OCI-LY1 (cell line): ENCODE data around the gene GNAQ.

Experiments
- H2AFZ ChIP-seq: fragments of 200-600 bp; sonication (generic), shearing (Covaris generic); 2 replicates; pipeline ENCODE4 v1.6.0; 2014; ENCODE audit warnings: antibody characterized with exemption, mild to moderate bottlenecking, low read length
- H3F3A ChIP-seq: fragments of 200-600 bp; sonication (generic), shearing (Covaris generic); 2 replicates; pipeline ENCODE4 v1.6.0; 2014; ENCODE audit warnings: mild to moderate bottlenecking, antibody characterized with exemption, low read length, moderate library complexity; ENCODE audit not compliant: insufficient read depth
- H3K27ac ChIP-seq: fragments of 200-600 bp; sonication (generic); 2 replicates; pipeline ENCODE4 v1.5.1; 2014; ENCODE audit warnings: low read length, mixed run types, mild to moderate bottlenecking, low read depth; ENCODE audit not compliant: poor library complexity, severe bottlenecking
- H3K27me3 ChIP-seq: fragments of 200-600 bp; sonication (generic); 2 replicates; pipeline ENCODE4 v1.6.0; 2014; ENCODE audit warnings: antibody characterized with exemption, mild to moderate bottlenecking, low read length, moderate library complexity; ENCODE audit not compliant: insufficient read depth
- H3K36me3 ChIP-seq: fragments of 200-600 bp; sonication (generic); 2 replicates; pipeline ENCODE4 v1.6.1; 2014; ENCODE audit warnings: mild to moderate bottlenecking, antibody characterized with exemption, low read length, moderate library complexity, mixed read lengths; ENCODE audit not compliant: insufficient read depth
- H3K4me1 ChIP-seq: fragments of 200-600 bp; sonication (generic); 2 replicates; pipeline ENCODE4 v1.5.1; 2014; ENCODE audit warnings: mild to moderate bottlenecking, low read length, moderate library complexity; ENCODE audit not compliant: insufficient read depth, severe bottlenecking
- H3K4me2 ChIP-seq: fragments of 200-600 bp; sonication (generic), shearing (Covaris generic); 2 replicates; pipeline ENCODE4 v1.6.1; 2014; ENCODE audit warnings: low read length
- H3K4me3 ChIP-seq: fragments of 200-600 bp; sonication (generic); 2 replicates; pipeline ENCODE4 v1.5.1; 2014; ENCODE audit warnings: low read length, low read depth, mild to moderate bottlenecking, mixed read lengths; ENCODE audit not compliant: poor library complexity, severe bottlenecking
- H3K79me2 ChIP-seq: fragments of 200-600 bp; shearing (Covaris generic); 2 replicates; pipeline ENCODE4 v1.6.1; 2016; ENCODE audit warnings: mixed run types, low read length, mixed read lengths; ENCODE audit not compliant: insufficient read depth
- H3K9ac ChIP-seq: fragments of 200-600 bp; sonication (generic), shearing (Covaris generic); 2 replicates; pipeline ENCODE4 v1.6.1; 2014; ENCODE audit warnings: mild to moderate bottlenecking, low read length, mixed read lengths
- H3K9me2 ChIP-seq: fragments of 200-600 bp; sonication (generic), shearing (Covaris generic); 2 replicates; pipeline ENCODE4 v1.6.1; 2014; ENCODE audit warnings: low read depth, mild to moderate bottlenecking, low read length, mixed read lengths
- H3K9me3 ChIP-seq: fragments of 200-600 bp; shearing (Covaris generic); 2 replicates; pipeline ENCODE4 v1.6.1; 2014; ENCODE audit warnings: low read length, mixed read lengths
- H4K20me1 ChIP-seq: fragments of 200-600 bp; sonication (generic), shearing (Covaris generic); 2 replicates; pipeline ENCODE4 v1.6.0; 2016; ENCODE audit warnings: mild to moderate bottlenecking, low read length; ENCODE audit not compliant: insufficient read depth
- EZH2 ChIP-seq: fragments of 200-600 bp; sonication (generic), shearing (Covaris generic); IDR thresholded peaks from 2 replicates; pipeline ENCODE4 v1.8.0; 2017; ENCODE audit warnings: borderline replicate concordance, mixed run types, mild to moderate bottlenecking, antibody characterized with exemption, low read length, moderate library complexity, mixed read lengths
- TF ChIP-seq, protein P1 (sequence below): fragments of 200-600 bp; sonication (generic), shearing (Covaris generic); IDR thresholded peaks from 2 replicates; pipeline ENCODE4 v1.5.1; 2017; ENCODE audit warnings: mild to moderate bottlenecking, antibody characterized with exemption, low read length, moderate library complexity, mixed read lengths

Gene GNAQ

DNA sequence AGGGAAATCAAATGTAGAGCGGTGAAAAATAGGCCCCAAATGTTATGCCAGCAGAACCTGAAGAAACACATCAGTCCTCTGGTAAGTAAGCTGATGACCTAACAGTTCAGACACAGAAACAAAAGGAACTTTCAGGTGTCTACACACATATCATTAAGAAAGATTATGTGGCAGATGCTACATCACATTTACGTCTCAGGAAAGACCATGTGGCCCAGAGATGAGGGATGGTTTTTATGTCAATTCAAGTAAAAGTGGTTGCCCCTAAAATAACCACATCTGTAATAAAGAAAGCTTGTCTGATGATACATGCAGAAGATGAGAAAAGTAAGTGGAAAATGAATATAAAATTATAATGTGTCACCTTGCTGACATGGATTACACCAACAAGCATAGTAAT lies 31.4 kb downstream of the GNAQ start:
- Histone ChIP-seq H3K27me3 (no peaks in the 10 kb centered on the region), H3K79me2 (no peaks in the 10 kb centered on the region), H2AFZ (no peak overlapping the region), H3F3A (no peaks in the 10 kb centered on the region), H3K4me2 (no peak overlapping the region), H3K4me1 (no peaks in the 10 kb centered on the region), H3K9ac (no peak overlapping the region), H3K9me3 (no peaks in the 10 kb centered on the region), H3K36me3 (no peaks in the 10 kb centered on the region), H3K27ac (no peak overlapping the region), H3K4me3 (no peak overlapping the region), H4K20me1 (no peaks in the 10 kb centered on the region), H3K9me2 (no peaks in the 10 kb centered on the region)
- TF ChIP-seq, protein P1, sequence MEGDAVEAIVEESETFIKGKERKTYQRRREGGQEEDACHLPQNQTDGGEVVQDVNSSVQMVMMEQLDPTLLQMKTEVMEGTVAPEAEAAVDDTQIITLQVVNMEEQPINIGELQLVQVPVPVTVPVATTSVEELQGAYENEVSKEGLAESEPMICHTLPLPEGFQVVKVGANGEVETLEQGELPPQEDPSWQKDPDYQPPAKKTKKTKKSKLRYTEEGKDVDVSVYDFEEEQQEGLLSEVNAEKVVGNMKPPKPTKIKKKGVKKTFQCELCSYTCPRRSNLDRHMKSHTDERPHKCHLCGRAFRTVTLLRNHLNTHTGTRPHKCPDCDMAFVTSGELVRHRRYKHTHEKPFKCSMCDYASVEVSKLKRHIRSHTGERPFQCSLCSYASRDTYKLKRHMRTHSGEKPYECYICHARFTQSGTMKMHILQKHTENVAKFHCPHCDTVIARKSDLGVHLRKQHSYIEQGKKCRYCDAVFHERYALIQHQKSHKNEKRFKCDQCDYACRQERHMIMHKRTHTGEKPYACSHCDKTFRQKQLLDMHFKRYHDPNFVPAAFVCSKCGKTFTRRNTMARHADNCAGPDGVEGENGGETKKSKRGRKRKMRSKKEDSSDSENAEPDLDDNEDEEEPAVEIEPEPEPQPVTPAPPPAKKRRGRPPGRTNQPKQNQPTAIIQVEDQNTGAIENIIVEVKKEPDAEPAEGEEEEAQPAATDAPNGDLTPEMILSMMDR, result no peak
- TF ChIP-seq EZH2, result no peak

- no peaks in the 10 kb centered on the region for H3K36me3 ChIP-seq
- no peaks in the 10 kb centered on the region for H3K79me2 ChIP-seq
- H3K4me2 ChIP-seq, result no peak overlapping the region
- TF ChIP-seq, protein P1, result no peak
- no peak for TF ChIP-seq EZH2
- H2AFZ ChIP-seq, result no peak overlapping the region
- H3K9ac ChIP-seq, result no peak overlapping the region
- no peaks in the 10 kb centered on the region for H3K4me1 ChIP-seq
- H3K27ac ChIP-seq, result no peak overlapping the region
- H3F3A ChIP-seq, result no peaks in the 10 kb centered on the region
- H3K4me3 ChIP-seq, result no peak overlapping the region
- no peaks in the 10 kb centered on the region for H4K20me1 ChIP-seq
- no peaks in the 10 kb centered on the region for H3K9me3 ChIP-seq
- no peaks in the 10 kb centered on the region for H3K9me2 ChIP-seq
- no peaks in the 10 kb centered on the region for H3K27me3 ChIP-seq
Observed at GRCh38 chr9:77999231-77999631, 32.4 kb downstream of the GNAQ start.

DNA sequence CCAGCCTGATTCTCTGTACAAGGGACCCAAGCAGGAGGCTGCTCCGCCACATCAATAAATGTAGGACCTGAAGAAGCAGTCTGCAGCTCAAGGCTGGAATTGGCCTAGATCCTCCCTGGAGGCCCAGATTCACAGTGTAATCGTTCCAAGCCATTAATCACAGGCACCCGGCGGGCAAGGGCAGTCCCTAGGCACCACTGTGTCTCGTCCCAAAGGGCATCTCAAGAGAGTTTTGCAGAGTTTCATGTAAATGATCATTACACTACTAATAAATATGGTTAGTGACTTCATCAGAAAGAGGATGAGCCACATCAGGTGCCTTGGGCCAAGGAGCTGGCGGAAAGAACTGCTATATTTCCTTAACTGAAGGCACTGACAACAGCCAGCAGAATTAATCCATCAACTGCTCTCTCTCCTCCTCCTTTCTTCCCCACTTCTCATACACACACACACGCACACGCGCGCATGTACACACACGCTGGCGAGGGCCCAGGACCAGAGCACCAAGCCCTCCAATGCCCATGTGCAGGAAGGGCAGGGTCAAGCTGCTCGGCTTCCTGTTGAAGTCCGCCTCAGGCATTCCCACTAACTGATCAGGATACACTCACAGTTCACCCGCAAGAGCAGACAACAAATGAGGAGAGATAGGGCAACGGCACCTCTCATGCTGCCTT lies 33.9 kb downstream of the GNAQ start:
- Histone ChIP-seq H3K9me2 (no peaks in the 10 kb centered on the region), H3K9ac (no peak overlapping the region), H4K20me1 (no peaks in the 10 kb centered on the region), H3K9me3 (no peaks in the 10 kb centered on the region), H3K27me3 (no peaks in the 10 kb centered on the region), H3K79me2 (no peaks in the 10 kb centered on the region), H3K4me2 (no peak overlapping the region), H3K27ac (no peak overlapping the region), H2AFZ (no peak overlapping the region), H3K36me3 (no peaks in the 10 kb centered on the region), H3K4me1 (no peaks in the 10 kb centered on the region), H3K4me3 (no peak overlapping the region), H3F3A (no peaks in the 10 kb centered on the region)
- TF ChIP-seq, protein P1, result no peak
- no peak for TF ChIP-seq EZH2
